ENCODE results near the gene IL32.

The IL32 gene

GRCh38 chr16:3096362-3096761, 30.9 kb downstream of the IL32 start:
- H3K4me3 ChIP-seq (ENCODE audit: control insufficient read depth, low read depth, low read length) = no peak overlapping the region
- no peak for TF ChIP-seq CTCF (IDR thresholded peaks at IDR 0.05; ENCODE audit: control insufficient read depth, insufficient read depth, low read depth, low read length, missing control alignments)
- no peak for DNase-seq (ENCODE audit: low read depth)

GRCh38 chr16:3097266-3097665, 31.8 kb downstream of the IL32 start:
- DNase-seq (ENCODE audit: low read depth) = no peak
- H3K4me3 ChIP-seq (ENCODE audit: control insufficient read depth, low read depth, low read length) = no peak overlapping the region
- no peak for TF ChIP-seq CTCF (IDR thresholded peaks at IDR 0.05; ENCODE audit: control insufficient read depth, insufficient read depth, low read depth, low read length, missing control alignments)

GRCh38 chr16:3098459-3099394, 33.3 kb downstream of the IL32 start, which contains the start of gene ZSCAN10:
Gene ZSCAN10 (minus strand): TSS chr16:3099294. CDS start chr16:3092937, 6,357 bp downstream.
- no peak for DNase-seq (ENCODE audit: low read depth)
- no peak for TF ChIP-seq CTCF (IDR thresholded peaks at IDR 0.05; ENCODE audit: control insufficient read depth, insufficient read depth, low read depth, low read length, missing control alignments)

GRCh38 chr16:3099395-3099731, 33.9 kb downstream of the IL32 start:
- TF ChIP-seq CTCF (IDR thresholded peaks at IDR 0.05; ENCODE audit: control insufficient read depth, insufficient read depth, low read depth, low read length, missing control alignments) = no peak
- H3K4me3 ChIP-seq (ENCODE audit: control insufficient read depth, low read depth, low read length) = no peak overlapping the region
- DNase-seq (ENCODE audit: low read depth) = no peak

More at GRCh38 chr16:3098459-3099394, 33.3 kb downstream of the IL32 start, which contains the start of gene ZSCAN10:
- no peak within 1 kb of the TSS; the same call in 1 of the 2 replicates for H3K4me3 ChIP-seq (ENCODE audit: control insufficient read depth, low read depth, low read length)

- no peak for DNase-seq (ENCODE audit: low read depth)
- H3K4me3 ChIP-seq (ENCODE audit: control insufficient read depth, low read depth, low read length) = no peak overlapping the region; the same call in 1 of the 2 replicates
- TF ChIP-seq CTCF (IDR thresholded peaks at IDR 0.05; ENCODE audit: control insufficient read depth, insufficient read depth, low read depth, low read length, missing control alignments) = no peak
Observed at GRCh38 chr16:3099732-3100499, 34.5 kb downstream of the IL32 start.

- H3K4me3 ChIP-seq (ENCODE audit: control insufficient read depth, low read depth, low read length) = no peak overlapping the region
- no peak for DNase-seq (ENCODE audit: low read depth)
- TF ChIP-seq CTCF (IDR thresholded peaks at IDR 0.05; ENCODE audit: control insufficient read depth, insufficient read depth, low read depth, low read length, missing control alignments) = peak; percentile 56
Observed at GRCh38 chr16:3101018-3101840, 35.8 kb downstream of the IL32 start.

Measured in AG09309 (cell line).